SIG-M5 (cell line): ENCODE data around the gene PTGES3.
"Not testable (repeated sequence)": the region's sequence is repeated elsewhere in the genome, so short reads cannot be mapped to it uniquely, and the experiment has no call there.

ENCODE experiments used
- DNase-seq: peaks from one replicate; lab custom pipeline; 2025; lab: John Stamatoyannopoulos, UW

Gene PTGES3

GRCh38 chr12:56688129-56688845 lies at the start of gene PTGES3:
Gene PTGES3, minus strand, starts transcription at chr12:56688284. Its CDS starts 285 bp downstream, at chr12:56687999.
- peak; percentile 100 for DNase-seq

GRCh38 chr12:56728139-56728861 lies 40.2 kb upstream of the PTGES3 start:
- no peak for DNase-seq

- DNase-seq, result not testable (repeated sequence)
These were observed 38.2 kb upstream of the PTGES3 start for GRCh38 chr12:56726196-56726675.

- DNase-seq, result no peak
These were observed 37.6 kb upstream of the PTGES3 start for GRCh38 chr12:56725723-56726102.

- peak; percentile 99 for DNase-seq
These were observed 37.1 kb upstream of the PTGES3 start, which contains the start of gene NACA for GRCh38 chr12:56724972-56725722. Gene NACA, minus strand, starts transcription at chr12:56725299. Its CDS starts 778 bp downstream, at chr12:56724521.

- no peak for DNase-seq
These were observed 36.6 kb upstream of the PTGES3 start for GRCh38 chr12:56724701-56724971.

GRCh38 chr12:56723889-56724700 lies 36.0 kb upstream of the PTGES3 start:
- DNase-seq, result no peak

GRCh38 chr12:56723352-56723751 lies 35.3 kb upstream of the PTGES3 start:
- no peak for DNase-seq

- no peak for DNase-seq
These were observed 34.7 kb upstream of the PTGES3 start for GRCh38 chr12:56722832-56723231.

GRCh38 chr12:56721721-56722120 lies 33.6 kb upstream of the PTGES3 start:
- no peak for DNase-seq

GRCh38 chr12:56721216-56721615 lies 33.1 kb upstream of the PTGES3 start:
- no peak for DNase-seq

GRCh38 chr12:56720731-56721151 lies 32.7 kb upstream of the PTGES3 start:
- DNase-seq, result no peak

- DNase-seq, result no peak
These were observed 31.0 kb upstream of the PTGES3 start for GRCh38 chr12:56719056-56719455.

GRCh38 chr12:56718636-56719035 lies 30.6 kb upstream of the PTGES3 start:
- DNase-seq, result no peak

GRCh38 chr12:56718149-56718548 lies 30.1 kb upstream of the PTGES3 start:
- no peak for DNase-seq

GRCh38 chr12:56716933-56717880 lies 29.1 kb upstream of the PTGES3 start:
- DNase-seq, result no peak

GRCh38 chr12:56716458-56716857 lies 28.4 kb upstream of the PTGES3 start:
- no peak for DNase-seq

- no peak for DNase-seq
These were observed 27.7 kb upstream of the PTGES3 start for GRCh38 chr12:56715798-56716197.

- no peak for DNase-seq
These were observed 26.4 kb upstream of the PTGES3 start for GRCh38 chr12:56714431-56714929.

- DNase-seq, result no peak
These were observed 25.3 kb upstream of the PTGES3 start for GRCh38 chr12:56713345-56713744.
